DOHH2 (cell line): ENCODE results near the gene TRMT112.

Experiments used
- H3F3A ChIP-seq: fragments of 200-600 bp; sonication (generic), shearing (Covaris generic); 2 replicates; pipeline ENCODE4 v1.6.0; 2016; ENCODE audit warnings: antibody characterized with exemption, mild to moderate bottlenecking; ENCODE audit not compliant: control insufficient read depth, insufficient read depth
- H3K27ac ChIP-seq: fragments of 200-600 bp; sonication (generic); 2 replicates; pipeline ENCODE4 v1.5.1; 2014; ENCODE audit warnings: low read depth, mild to moderate bottlenecking, low read length, moderate library complexity
- H3K27me3 ChIP-seq: fragments of 200-600 bp; sonication (generic); 2 replicates; pipeline ENCODE4 v1.6.1; 2014; ENCODE audit warnings: mild to moderate bottlenecking, low read length, mixed read lengths; ENCODE audit not compliant: control insufficient read depth
- H3K36me3 ChIP-seq: fragments of 200-600 bp; sonication (generic); 2 replicates; pipeline ENCODE4 v1.6.1; 2014; ENCODE audit warnings: mild to moderate bottlenecking, low read length, moderate library complexity, mixed read lengths; ENCODE audit not compliant: control insufficient read depth
- H3K4me1 ChIP-seq: fragments of 200-600 bp; sonication (generic); 2 replicates; pipeline ENCODE4 v1.6.1; 2014; ENCODE audit warnings: mild to moderate bottlenecking, low read length, mixed read lengths; ENCODE audit not compliant: control insufficient read depth
- H3K4me2 ChIP-seq: fragments of 200-600 bp; sonication (generic); 2 replicates; pipeline ENCODE4 v1.6.0; 2014; ENCODE audit warnings: mild to moderate bottlenecking, low read length, moderate library complexity
- H3K4me3 ChIP-seq: fragments of 200-600 bp; sonication (generic); 2 replicates; pipeline ENCODE4 v1.5.1; 2014; ENCODE audit warnings: mild to moderate bottlenecking, low read length, mixed read lengths
- H3K79me2 ChIP-seq: fragments of 200-600 bp; sonication (generic); 2 replicates; pipeline ENCODE4 v1.6.1; 2014; ENCODE audit warnings: mild to moderate bottlenecking, low read length, mixed read lengths; ENCODE audit not compliant: control insufficient read depth
- H3K9me2 ChIP-seq: fragments of 200-600 bp; sonication (generic); replicated peaks from 2 replicates; pipeline ENCODE4 v1.6.1; 2014; ENCODE audit warnings: mild to moderate bottlenecking, low read length, mixed read lengths; ENCODE audit not compliant: control insufficient read depth
- H3K9me3 ChIP-seq: fragments of 200-600 bp; sonication (generic); 2 replicates; pipeline ENCODE4 v1.6.1; 2014; ENCODE audit warnings: antibody characterized with exemption, low read length, mixed read lengths; ENCODE audit not compliant: control insufficient read depth, insufficient read depth
- H4K20me1 ChIP-seq: fragments of 200-600 bp; sonication (generic); 2 replicates; pipeline ENCODE4 v1.6.0; 2014; ENCODE audit warnings: low read depth, mild to moderate bottlenecking, antibody characterized with exemption, low read length, moderate library complexity; ENCODE audit not compliant: control insufficient read depth, insufficient read depth
- CTCF ChIP-seq: fragments of 200-600 bp; sonication (generic); IDR thresholded peaks from one replicate; pipeline ENCODE4 v1.5.1; 2014; ENCODE audit warnings: antibody characterized with exemption, mild to moderate bottlenecking, low read depth, low read length; ENCODE audit not compliant: poor library complexity, severe bottlenecking
- EZH2phosphoT487 ChIP-seq: fragments of 200-600 bp; sonication (generic); IDR thresholded peaks from 2 replicates; pipeline ENCODE4 v1.6.1; 2017; ENCODE audit warnings: borderline replicate concordance, mild to moderate bottlenecking, antibody characterized with exemption, low read length, moderate library complexity, mixed read lengths

TRMT112 gene

DNA sequence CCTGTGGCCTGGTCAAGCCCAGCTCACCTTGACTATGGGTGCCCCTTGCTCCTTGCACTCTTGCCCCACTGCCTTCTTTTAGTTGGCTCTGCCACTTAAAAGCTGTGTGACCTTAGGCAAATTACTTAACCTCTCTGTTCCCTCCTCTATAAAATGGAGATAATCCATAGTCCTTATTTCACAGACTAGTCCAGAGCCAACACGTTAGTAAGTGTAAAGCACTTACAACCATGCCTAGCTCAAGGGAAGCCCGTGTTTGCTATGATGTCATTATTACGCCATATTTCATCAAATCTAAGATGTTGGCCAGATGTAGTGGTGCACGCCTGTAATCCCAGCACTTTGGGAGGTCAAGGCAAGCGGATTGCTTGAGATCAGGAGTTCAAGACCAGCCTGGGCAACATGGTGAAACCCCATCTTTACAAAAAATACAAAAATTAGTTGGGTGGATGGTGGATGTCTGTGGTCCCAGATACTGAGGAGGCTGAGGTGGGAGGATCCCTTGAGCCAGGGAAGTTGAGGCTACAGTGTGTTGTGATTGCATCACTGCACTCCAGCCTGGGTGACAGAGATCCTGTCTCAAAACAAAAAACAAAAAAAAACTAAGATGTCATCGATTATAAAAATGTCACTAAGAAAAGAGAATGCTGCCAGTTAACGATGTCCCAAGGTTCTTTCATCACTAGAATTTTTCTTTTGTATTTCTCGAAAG lies 20.3 kb upstream of the TRMT112 start:
- Histone ChIP-seq H3K4me3 (no peak overlapping the region), H3K4me2 (no peak overlapping the region), H3K36me3 (peaks cover 33% of the 10 kb centered on the region), H3K4me1 (peaks cover 66% of the 10 kb centered on the region), H3K27ac (no peak overlapping the region), H4K20me1 (peaks cover 11% of the 10 kb centered on the region; the same call in 1 of the 2 replicates), H3F3A (peaks cover 9% of the 10 kb centered on the region), H3K9me2 (no peaks in the 10 kb centered on the region), H3K27me3 (no peaks in the 10 kb centered on the region), H3K9me3 (no peaks in the 10 kb centered on the region), H3K79me2 (peaks cover 16% of the 10 kb centered on the region)
- TF ChIP-seq EZH2phosphoT487 (no peak), CTCF (no peak)

DNA sequence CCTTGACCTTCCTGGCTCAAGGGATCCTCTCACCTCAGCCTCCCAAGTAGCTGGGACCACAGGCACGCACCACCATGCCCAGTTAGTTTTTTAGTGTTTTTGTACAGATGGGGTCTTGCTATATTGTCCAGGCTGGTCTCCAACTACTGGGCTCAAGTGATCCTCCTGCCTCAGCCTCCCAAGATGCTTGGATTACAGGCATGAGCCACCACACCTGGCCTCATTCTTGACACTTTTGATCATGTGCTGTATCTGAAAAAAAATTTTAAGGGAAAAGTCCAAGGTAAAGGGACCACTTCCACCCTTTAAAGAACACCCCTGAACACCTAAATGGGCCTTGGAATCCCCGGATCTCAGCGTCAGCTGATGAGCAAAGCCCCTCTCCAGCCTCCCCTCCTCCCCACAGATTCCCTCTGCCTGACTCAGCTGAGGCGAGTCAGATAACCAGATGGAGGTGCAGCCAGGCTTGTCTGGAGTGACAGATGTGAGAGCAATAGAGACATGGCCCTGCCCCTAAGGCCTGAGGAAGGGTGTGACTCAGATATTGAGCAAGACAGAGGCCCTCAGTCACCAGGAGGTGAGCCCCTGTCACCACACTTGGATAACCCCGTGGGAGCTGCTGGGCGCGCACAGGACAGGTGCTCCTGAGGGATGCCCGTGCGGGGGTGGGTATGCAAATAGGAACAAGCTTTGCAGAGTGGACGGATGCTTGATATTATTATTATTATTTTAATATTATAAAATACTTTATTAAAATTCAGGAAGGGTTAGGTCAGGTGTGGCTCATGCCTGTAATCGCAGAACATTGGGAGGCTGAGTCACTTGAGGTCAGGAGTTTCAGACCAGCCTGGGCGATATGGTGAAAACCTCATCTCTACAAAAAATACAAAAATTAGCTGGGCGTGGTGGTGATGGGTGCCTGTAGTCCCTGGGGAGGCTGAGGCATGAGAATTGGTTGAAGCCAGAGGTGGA lies 17.7 kb upstream of the TRMT112 start:
- Histone ChIP-seq H3K36me3 (peaks cover 27% of the 10 kb centered on the region), H3K4me3 (peak overlapping the region; percentile 22; the same call in 1 of the 2 replicates), H3K9me3 (no peaks in the 10 kb centered on the region), H3K79me2 (peaks cover 16% of the 10 kb centered on the region), H3K27ac (peak overlapping the region; percentile 60), H3K4me1 (peaks cover 60% of the 10 kb centered on the region), H3F3A (peaks cover 9% of the 10 kb centered on the region), H3K4me2 (peak overlapping the region; percentile 58), H3K9me2 (no peaks in the 10 kb centered on the region), H4K20me1 (peaks cover 3% of the 10 kb centered on the region; the same call in 1 of the 2 replicates), H3K27me3 (no peaks in the 10 kb centered on the region)
- no peak for TF ChIP-seq EZH2phosphoT487

GRCh38 chr11:64333556-64333955 lies 16.2 kb upstream of the TRMT112 start:
- Histone ChIP-seq H3K4me3 (no peak overlapping the region), H3F3A (peaks cover 9% of the 10 kb centered on the region), H3K4me2 (no peak overlapping the region), H3K9me3 (no peaks in the 10 kb centered on the region), H3K27ac (no peak overlapping the region), H3K36me3 (peaks cover 19% of the 10 kb centered on the region), H3K4me1 (peaks cover 47% of the 10 kb centered on the region), H3K79me2 (peaks cover 5% of the 10 kb centered on the region), H4K20me1 (peaks cover 3% of the 10 kb centered on the region; the same call in 1 of the 2 replicates), H3K27me3 (no peaks in the 10 kb centered on the region), H3K9me2 (no peaks in the 10 kb centered on the region)
- TF ChIP-seq EZH2phosphoT487 (no peak), CTCF (no peak)
